NB4 (cell line): ENCODE measurements around the gene UBR1.

Source experiments
- DNase-seq: peaks from one replicate; pipeline ENCODE4 v3.0.0; 2010; ENCODE audit warnings: low read depth
- H3K4me3 ChIP-seq: one replicate; pipeline ENCODE4 v1.5.1; 2011; ENCODE audit warnings: mild to moderate bottlenecking, low read depth, low read length, moderate library complexity
- MYC ChIP-seq: IDR thresholded peaks from 2 replicates; pipeline ENCODE4 v1.6.1; 2011; ENCODE audit warnings: low read depth, low read length
- POLR2A ChIP-seq: IDR thresholded peaks from 2 replicates; pipeline ENCODE4 v1.6.1; 2011; ENCODE audit warnings: mild to moderate bottlenecking; ENCODE audit not compliant: insufficient read length; ENCODE audit errors: extremely low read depth
- TF ChIP-seq, protein P1 (sequence below): IDR thresholded peaks from one replicate; pipeline ENCODE4 v1.5.1; 2012; ENCODE audit warnings: low read depth, low read length
- TF ChIP-seq, protein P2 (sequence below): IDR thresholded peaks from 2 replicates; pipeline ENCODE4 v1.6.1; 2011; ENCODE audit warnings: low read depth, low read length

Gene UBR1

DNA sequence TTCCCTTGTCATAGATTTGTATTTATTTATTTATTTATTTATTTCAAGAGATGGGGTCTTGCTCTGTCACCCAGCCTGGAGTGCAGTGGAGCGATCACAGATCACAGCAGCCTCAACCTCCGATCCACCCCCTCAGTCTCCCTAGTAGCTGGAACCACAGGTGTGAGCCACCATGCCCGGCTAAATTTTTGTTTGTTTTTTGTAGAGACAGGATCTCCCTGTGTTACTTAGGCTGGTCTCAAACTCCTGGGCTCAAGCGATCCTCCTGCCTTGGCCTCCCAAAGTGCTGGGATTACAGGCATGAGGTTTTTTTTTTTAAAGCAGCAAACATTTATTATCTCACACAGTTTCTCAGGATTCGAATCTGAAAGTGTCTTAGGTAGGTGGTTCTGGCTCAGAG lies 187.8 kb downstream of the UBR1 start:
- TF ChIP-seq MYC (no peak), POLR2A (no peak)
- TF ChIP-seq, protein P1, sequence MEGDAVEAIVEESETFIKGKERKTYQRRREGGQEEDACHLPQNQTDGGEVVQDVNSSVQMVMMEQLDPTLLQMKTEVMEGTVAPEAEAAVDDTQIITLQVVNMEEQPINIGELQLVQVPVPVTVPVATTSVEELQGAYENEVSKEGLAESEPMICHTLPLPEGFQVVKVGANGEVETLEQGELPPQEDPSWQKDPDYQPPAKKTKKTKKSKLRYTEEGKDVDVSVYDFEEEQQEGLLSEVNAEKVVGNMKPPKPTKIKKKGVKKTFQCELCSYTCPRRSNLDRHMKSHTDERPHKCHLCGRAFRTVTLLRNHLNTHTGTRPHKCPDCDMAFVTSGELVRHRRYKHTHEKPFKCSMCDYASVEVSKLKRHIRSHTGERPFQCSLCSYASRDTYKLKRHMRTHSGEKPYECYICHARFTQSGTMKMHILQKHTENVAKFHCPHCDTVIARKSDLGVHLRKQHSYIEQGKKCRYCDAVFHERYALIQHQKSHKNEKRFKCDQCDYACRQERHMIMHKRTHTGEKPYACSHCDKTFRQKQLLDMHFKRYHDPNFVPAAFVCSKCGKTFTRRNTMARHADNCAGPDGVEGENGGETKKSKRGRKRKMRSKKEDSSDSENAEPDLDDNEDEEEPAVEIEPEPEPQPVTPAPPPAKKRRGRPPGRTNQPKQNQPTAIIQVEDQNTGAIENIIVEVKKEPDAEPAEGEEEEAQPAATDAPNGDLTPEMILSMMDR = no peak
- TF ChIP-seq, protein P2, sequence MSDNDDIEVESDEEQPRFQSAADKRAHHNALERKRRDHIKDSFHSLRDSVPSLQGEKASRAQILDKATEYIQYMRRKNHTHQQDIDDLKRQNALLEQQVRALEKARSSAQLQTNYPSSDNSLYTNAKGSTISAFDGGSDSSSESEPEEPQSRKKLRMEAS = no peak
- DNase-seq = no peak
- H3K4me3 ChIP-seq = no peak overlapping the region

DNA sequence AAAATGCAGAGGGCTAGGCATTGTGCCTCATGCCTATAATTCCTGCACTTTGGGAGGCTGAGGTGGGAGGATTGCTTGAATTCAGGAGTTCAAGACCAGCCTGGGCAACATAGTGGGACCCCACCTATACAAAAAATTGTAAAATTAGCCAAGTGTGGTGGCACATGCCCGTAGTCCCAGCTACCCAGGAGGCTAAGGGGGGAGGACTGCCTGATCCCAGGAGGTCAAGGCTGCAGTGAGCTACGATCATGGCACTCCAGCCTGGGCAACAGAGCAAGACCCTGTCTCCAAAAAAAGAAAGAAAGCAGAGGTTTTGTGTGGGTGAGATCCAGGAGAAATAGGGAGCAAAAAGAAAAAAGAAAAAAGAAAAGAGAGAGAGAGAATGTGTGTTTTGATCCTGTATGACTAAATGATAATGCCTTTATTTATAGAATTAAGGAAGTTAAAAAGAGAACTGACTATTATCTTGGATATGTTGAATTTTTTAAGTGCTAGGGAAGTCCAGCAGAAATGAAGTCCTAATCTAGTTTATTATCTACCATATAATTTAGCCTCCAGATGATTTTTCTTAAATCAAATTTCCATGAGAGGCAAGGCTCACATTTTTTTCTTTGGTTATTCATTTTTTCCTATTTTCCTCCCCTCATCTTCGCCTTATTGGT lies 190.1 kb downstream of the UBR1 start:
- DNase-seq = no peak
- TF ChIP-seq, protein P2 = no peak
- TF ChIP-seq MYC = no peak
- no peak for TF ChIP-seq POLR2A
- TF ChIP-seq, protein P1 = no peak
- H3K4me3 ChIP-seq = no peak overlapping the region

DNA sequence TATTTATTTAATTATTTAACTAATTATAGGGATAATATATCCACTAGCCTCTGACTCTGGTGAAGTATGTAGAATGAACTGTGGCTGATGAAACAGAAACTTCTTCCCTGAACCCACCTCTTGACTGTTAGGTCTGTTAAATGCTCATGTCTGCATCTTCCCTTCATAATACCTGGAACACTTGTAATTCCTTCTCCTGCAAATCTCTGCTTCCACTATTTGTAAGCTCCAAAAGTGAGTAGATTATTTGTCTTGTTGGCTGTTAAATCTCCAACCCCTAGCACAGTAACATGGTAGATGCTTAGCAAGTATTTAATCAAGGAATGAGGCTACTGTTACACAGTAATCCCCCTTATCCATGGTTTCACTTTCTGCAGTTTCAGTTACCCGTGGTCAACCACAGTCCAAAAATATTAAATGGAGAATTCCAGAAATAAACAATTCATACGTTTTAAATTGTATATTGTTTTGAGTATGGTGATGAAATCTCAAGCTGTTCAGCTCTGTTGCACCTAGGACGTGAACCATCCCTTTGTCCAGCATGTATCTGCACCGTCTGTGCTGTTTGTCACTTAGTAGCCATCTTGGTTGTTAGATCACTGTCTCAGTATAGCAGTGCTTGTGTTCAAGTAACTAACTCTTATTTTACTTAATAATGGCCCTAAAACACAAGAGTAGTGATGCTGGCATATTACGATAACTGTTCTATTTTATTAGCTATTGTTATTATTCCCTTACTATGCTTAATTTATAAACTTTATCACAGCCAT lies 190.9 kb downstream of the UBR1 start:
- DNase-seq = peak; percentile 44
- H3K4me3 ChIP-seq = peak overlapping the region; percentile 27
- TF ChIP-seq, protein P1 = no peak
- TF ChIP-seq POLR2A (no peak), MYC (no peak)
- TF ChIP-seq, protein P2 = no peak

DNA sequence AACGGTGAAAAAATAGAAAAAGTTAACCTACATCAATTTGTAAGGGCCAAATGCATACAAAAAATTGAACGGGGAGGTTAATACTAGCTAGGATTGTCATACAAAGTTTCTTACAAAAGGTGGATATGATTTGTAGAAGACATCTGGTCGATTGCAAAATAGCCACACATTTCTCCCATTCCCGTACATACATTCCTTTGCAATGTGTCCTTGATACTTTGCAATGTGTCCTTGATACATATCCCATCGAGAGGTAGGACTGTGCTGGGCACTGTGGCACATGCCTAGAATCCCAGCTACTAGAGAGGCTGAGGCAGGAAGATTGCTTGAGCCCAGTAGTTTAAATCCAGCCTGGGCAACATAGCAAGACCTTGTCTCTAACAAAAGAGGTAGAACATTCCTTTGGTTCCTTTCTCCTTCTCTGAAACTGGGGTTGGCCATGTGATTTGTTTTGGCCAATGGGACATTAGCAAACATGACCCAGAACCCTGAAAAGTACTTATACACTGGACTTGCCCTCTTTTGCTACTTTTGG lies 194.7 kb downstream of the UBR1 start:
- TF ChIP-seq MYC (no peak), POLR2A (no peak)
- TF ChIP-seq, protein P2 = no peak
- H3K4me3 ChIP-seq = no peak overlapping the region
- DNase-seq = no peak

DNA sequence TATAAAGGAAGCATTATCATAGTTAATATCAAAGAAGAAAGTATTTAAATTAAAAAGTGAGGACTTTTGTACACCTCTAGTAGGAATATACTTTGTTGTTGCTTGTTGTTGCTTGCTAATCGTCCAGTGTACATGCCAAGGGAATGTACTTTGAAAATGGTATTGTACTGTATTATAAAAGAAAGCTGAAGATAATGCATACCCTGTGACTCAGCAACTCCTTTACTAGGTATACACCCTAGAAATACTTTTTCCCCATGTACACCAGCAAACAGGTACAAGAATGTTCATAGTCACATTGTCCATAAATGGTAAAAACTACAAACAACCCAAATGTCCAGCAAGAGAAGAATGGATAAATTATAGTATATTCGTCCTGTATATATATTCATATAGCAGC lies 197.3 kb downstream of the UBR1 start:
- H3K4me3 ChIP-seq = no peak overlapping the region
- TF ChIP-seq POLR2A (no peak), MYC (no peak)
- TF ChIP-seq, protein P2 = no peak
- TF ChIP-seq, protein P1 = no peak
- no peak for DNase-seq
